ENCODE measurements around the gene CAMK2B. TPM values are rescaled to one million over a fixed set of nuclear protein-coding genes. Genes with fewer than 3 reads are reported as not detected.

CAMK2B gene
- total and polyA plus RNA-seq, 4 donors = 21.9 to 145 (median 96.0) TPM

GRCh38 chr7:44278451-44279161 is 46.8 kb downstream of the CAMK2B start:
- Histone ChIP-seq H3K27me3 (ENCODE audit: control insufficient read depth, insufficient read depth, low read length) (no peaks in the 10 kb centered on the region), H3K4me3 (ENCODE audit: low read depth, low read length) (no peak overlapping the region), H3K36me3 (ENCODE audit: control insufficient read depth, insufficient read depth, low read length) (peaks cover 33% of the 10 kb centered on the region), H3K4me1 (ENCODE audit: control insufficient read depth, insufficient read depth, low read length) (peaks cover 56% of the 10 kb centered on the region), H3K27ac (ENCODE audit: low read depth, low read length) (no peak overlapping the region), H3K9me3 (ENCODE audit: control insufficient read depth, insufficient read depth, low read length) (no peaks in the 10 kb centered on the region)
- WGBS (ENCODE audit: insufficient coverage) = 87% methylated on average over 8 of the region's 9 CpGs
- no peak for DNase-seq (ENCODE audit: low read depth in 4 of 6, low spot score in 6 of 6)

DNA sequence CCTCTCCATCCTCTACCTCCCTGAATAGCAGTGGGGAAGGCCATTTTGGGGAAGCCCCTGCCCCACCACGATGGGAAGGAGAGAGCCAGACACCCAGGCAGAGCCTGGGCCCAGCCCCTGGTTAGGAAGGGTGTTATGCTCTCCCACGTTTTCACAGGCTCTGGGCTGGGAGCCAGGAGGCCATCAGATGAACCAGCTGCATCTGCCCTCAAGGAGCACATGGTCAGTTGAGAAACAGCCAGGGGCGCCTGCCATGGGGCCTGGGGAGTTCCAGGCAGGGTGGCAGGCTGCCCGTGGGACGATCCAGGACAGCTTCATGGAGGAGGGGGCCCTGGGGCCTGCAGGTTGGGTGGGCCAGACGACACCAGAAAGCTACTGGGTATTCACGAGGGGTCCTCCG is 47.5 kb downstream of the CAMK2B start:
- 71% methylated on average over 8 of the region's 8 CpGs for WGBS (ENCODE audit: insufficient coverage)
- no peak for DNase-seq (ENCODE audit: low read depth in 4 of 6, low spot score in 6 of 6)
- Histone ChIP-seq H3K4me1 (ENCODE audit: control insufficient read depth, insufficient read depth, low read length) (peaks cover 57% of the 10 kb centered on the region), H3K9me3 (ENCODE audit: control insufficient read depth, insufficient read depth, low read length) (no peaks in the 10 kb centered on the region), H3K4me3 (ENCODE audit: low read depth, low read length) (no peak overlapping the region), H3K27ac (ENCODE audit: low read depth, low read length) (no peak overlapping the region), H3K36me3 (ENCODE audit: control insufficient read depth, insufficient read depth, low read length) (peaks cover 25% of the 10 kb centered on the region), H3K27me3 (ENCODE audit: control insufficient read depth, insufficient read depth, low read length) (no peaks in the 10 kb centered on the region)

GRCh38 chr7:44277391-44277790 is 48.0 kb downstream of the CAMK2B start:
- H3K4me1 ChIP-seq (ENCODE audit: control insufficient read depth, insufficient read depth, low read length) = peaks cover 57% of the 10 kb centered on the region
- no peak for DNase-seq (ENCODE audit: low read depth in 4 of 6, low spot score in 6 of 6)
- 76% methylated on average over 11 of the region's 11 CpGs for WGBS (ENCODE audit: insufficient coverage)
- no peak overlapping the region for H3K4me3 ChIP-seq (ENCODE audit: low read depth, low read length)
- no peaks in the 10 kb centered on the region for H3K9me3 ChIP-seq (ENCODE audit: control insufficient read depth, insufficient read depth, low read length)
- no peak overlapping the region for H3K27ac ChIP-seq (ENCODE audit: low read depth, low read length)
- no peaks in the 10 kb centered on the region for H3K27me3 ChIP-seq (ENCODE audit: control insufficient read depth, insufficient read depth, low read length)
- H3K36me3 ChIP-seq (ENCODE audit: control insufficient read depth, insufficient read depth, low read length) = peaks cover 23% of the 10 kb centered on the region

DNA sequence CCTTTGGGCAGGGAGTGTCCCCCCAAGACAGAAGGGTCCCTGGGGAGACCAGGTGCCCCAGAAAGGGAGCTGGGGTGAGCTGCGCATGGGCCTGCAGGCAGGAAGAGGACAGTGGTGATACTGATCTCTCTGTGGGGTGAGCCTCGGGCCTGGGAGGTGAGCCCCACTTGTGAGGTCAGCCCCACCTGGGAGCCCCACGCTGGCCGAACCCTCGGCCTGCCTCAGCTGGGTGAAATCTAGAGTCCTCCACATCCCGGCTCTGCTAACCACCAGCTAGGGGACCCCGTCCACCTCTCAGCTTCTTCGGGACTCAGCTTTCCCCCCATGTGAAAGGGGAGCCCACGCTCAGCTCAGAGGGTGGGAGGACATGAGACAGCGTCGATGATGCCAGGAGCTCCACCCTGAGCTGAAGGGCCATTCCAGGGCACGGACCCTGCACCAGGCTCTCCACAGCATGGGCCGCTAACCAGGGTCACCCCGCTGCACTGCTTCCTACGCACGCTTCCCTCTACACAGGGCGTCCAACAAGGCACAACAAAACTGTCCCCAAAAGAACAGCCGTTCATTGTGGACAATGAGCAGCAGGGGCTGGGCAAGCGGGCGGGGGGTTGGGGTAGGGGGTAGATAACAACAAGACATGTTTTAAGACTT is 48.7 kb downstream of the CAMK2B start:
- no peak for DNase-seq (ENCODE audit: low read depth in 4 of 6, low spot score in 6 of 6)
- Histone ChIP-seq H3K36me3 (ENCODE audit: control insufficient read depth, insufficient read depth, low read length) (peaks cover 17% of the 10 kb centered on the region), H3K27ac (ENCODE audit: low read depth, low read length) (peak overlapping the region; percentile 76), H3K9me3 (ENCODE audit: control insufficient read depth, insufficient read depth, low read length) (no peaks in the 10 kb centered on the region), H3K27me3 (ENCODE audit: control insufficient read depth, insufficient read depth, low read length) (no peaks in the 10 kb centered on the region), H3K4me1 (ENCODE audit: control insufficient read depth, insufficient read depth, low read length) (peaks cover 53% of the 10 kb centered on the region), H3K4me3 (ENCODE audit: low read depth, low read length) (peak overlapping the region; percentile 32)
- 73% methylated on average over 12 of the region's 20 CpGs for WGBS (ENCODE audit: insufficient coverage)

GRCh38 chr7:44275957-44276570 is 49.3 kb downstream of the CAMK2B start:
- Histone ChIP-seq H3K36me3 (ENCODE audit: control insufficient read depth, insufficient read depth, low read length) (peaks cover 13% of the 10 kb centered on the region), H3K9me3 (ENCODE audit: control insufficient read depth, insufficient read depth, low read length) (no peaks in the 10 kb centered on the region), H3K27ac (ENCODE audit: low read depth, low read length) (peak overlapping the region; percentile 76), H3K27me3 (ENCODE audit: control insufficient read depth, insufficient read depth, low read length) (no peaks in the 10 kb centered on the region), H3K4me1 (ENCODE audit: control insufficient read depth, insufficient read depth, low read length) (peaks cover 53% of the 10 kb centered on the region), H3K4me3 (ENCODE audit: low read depth, low read length) (peak overlapping the region; percentile 32)
- DNase-seq (ENCODE audit: low read depth in 4 of 6, low spot score in 6 of 6) = peak in 5 of 6 donors; percentile 53 to 95 (median 58)
- whole genome bisulfite sequencing (ENCODE audit: insufficient coverage) = 2% methylated on average over 13 of the region's 17 CpGs

DNA sequence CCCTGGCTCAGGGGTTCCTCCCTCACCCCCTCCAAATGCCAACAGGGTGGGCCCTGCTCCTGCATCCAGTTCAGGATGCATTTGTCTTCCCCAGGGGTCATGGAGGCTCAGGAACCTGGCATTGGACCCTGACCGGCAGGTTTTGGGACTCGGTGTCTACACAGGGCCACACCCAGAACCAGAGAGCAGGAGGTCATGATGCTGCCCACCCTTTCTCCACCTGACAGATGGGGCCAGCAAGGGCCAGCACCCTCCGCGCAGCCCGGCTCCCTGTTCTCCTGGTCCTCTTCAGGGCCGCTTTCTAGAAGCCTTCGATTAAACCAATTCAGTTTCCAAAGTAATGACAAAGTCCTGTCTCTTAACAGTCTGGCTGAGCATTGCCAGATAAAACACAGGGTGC is 50.2 kb downstream of the CAMK2B start:
- DNase-seq (ENCODE audit: low read depth in 4 of 6, low spot score in 6 of 6) = no peak
- H3K27ac ChIP-seq (ENCODE audit: low read depth, low read length) = no peak overlapping the region
- WGBS (ENCODE audit: insufficient coverage) = 70% methylated on average over 7 of the region's 7 CpGs
- no peak overlapping the region for H3K4me3 ChIP-seq (ENCODE audit: low read depth, low read length)
- H3K36me3 ChIP-seq (ENCODE audit: control insufficient read depth, insufficient read depth, low read length) = peaks cover 13% of the 10 kb centered on the region
- no peaks in the 10 kb centered on the region for H3K27me3 ChIP-seq (ENCODE audit: control insufficient read depth, insufficient read depth, low read length)
- peaks cover 53% of the 10 kb centered on the region for H3K4me1 ChIP-seq (ENCODE audit: control insufficient read depth, insufficient read depth, low read length)
- H3K9me3 ChIP-seq (ENCODE audit: control insufficient read depth, insufficient read depth, low read length) = no peaks in the 10 kb centered on the region

DNA sequence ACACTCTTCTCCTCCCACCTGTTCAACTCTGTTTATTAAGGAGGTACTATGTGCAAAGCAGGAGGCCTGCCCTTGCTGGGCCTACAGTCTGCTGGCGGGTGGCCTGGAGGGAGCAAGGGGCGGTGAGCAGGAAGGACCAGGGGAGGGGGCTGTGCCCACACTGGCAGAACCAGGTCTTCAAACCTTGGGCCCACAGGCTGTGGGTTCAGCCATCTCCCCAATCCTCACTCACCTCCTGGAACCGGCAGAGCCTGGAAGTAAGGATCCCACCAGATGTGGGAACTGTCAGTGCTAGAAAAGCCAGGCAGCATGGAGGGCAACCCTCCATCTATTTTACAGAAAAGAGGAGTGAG is 50.8 kb downstream of the CAMK2B start:
- WGBS (ENCODE audit: insufficient coverage) = 89% methylated on average over 3 of the region's 3 CpGs
- no peaks in the 10 kb centered on the region for H3K27me3 ChIP-seq (ENCODE audit: control insufficient read depth, insufficient read depth, low read length)
- H3K36me3 ChIP-seq (ENCODE audit: control insufficient read depth, insufficient read depth, low read length) = peaks cover 14% of the 10 kb centered on the region
- no peak for DNase-seq (ENCODE audit: low read depth in 4 of 6, low spot score in 6 of 6)
- H3K4me3 ChIP-seq (ENCODE audit: low read depth, low read length) = no peak overlapping the region
- peaks cover 53% of the 10 kb centered on the region for H3K4me1 ChIP-seq (ENCODE audit: control insufficient read depth, insufficient read depth, low read length)
- H3K27ac ChIP-seq (ENCODE audit: low read depth, low read length) = no peak overlapping the region
- H3K9me3 ChIP-seq (ENCODE audit: control insufficient read depth, insufficient read depth, low read length) = no peaks in the 10 kb centered on the region

GRCh38 chr7:44273681-44274622 is 51.4 kb downstream of the CAMK2B start:
- DNase-seq (ENCODE audit: low read depth in 4 of 6, low spot score in 6 of 6) = no peak
- no peaks in the 10 kb centered on the region for H3K9me3 ChIP-seq (ENCODE audit: control insufficient read depth, insufficient read depth, low read length)
- peaks cover 14% of the 10 kb centered on the region for H3K36me3 ChIP-seq (ENCODE audit: control insufficient read depth, insufficient read depth, low read length)
- no peaks in the 10 kb centered on the region for H3K27me3 ChIP-seq (ENCODE audit: control insufficient read depth, insufficient read depth, low read length)
- peaks cover 57% of the 10 kb centered on the region for H3K4me1 ChIP-seq (ENCODE audit: control insufficient read depth, insufficient read depth, low read length)
- 80% methylated on average over 22 of the region's 22 CpGs for WGBS (ENCODE audit: insufficient coverage)
- no peak overlapping the region for H3K4me3 ChIP-seq (ENCODE audit: low read depth, low read length)
- no peak overlapping the region for H3K27ac ChIP-seq (ENCODE audit: low read depth, low read length)

- DNase-seq (ENCODE audit: low read depth in 4 of 6, low spot score in 6 of 6) = no peak
- WGBS (ENCODE audit: insufficient coverage) = 80% methylated on average over 6 of the region's 6 CpGs
- no peaks in the 10 kb centered on the region for H3K9me3 ChIP-seq (ENCODE audit: control insufficient read depth, insufficient read depth, low read length)
- H3K36me3 ChIP-seq (ENCODE audit: control insufficient read depth, insufficient read depth, low read length) = peaks cover 11% of the 10 kb centered on the region
- peaks cover 58% of the 10 kb centered on the region for H3K4me1 ChIP-seq (ENCODE audit: control insufficient read depth, insufficient read depth, low read length)
- H3K27me3 ChIP-seq (ENCODE audit: control insufficient read depth, insufficient read depth, low read length) = peaks cover 2% of the 10 kb centered on the region
- H3K27ac ChIP-seq (ENCODE audit: low read depth, low read length) = no peak overlapping the region
- no peak overlapping the region for H3K4me3 ChIP-seq (ENCODE audit: low read depth, low read length)
Observed at GRCh38 chr7:44272981-44273380, 52.4 kb downstream of the CAMK2B start.

All from spinal cord (tissue), 10 donors.